HL-60 (cell line): ENCODE measurements around the gene TMEM106C.

Experiments
- DNase-seq, 2 experiments: peaks; one replicate each; pipeline ENCODE4 v3.0.0-alpha.2; 2010 to 2020; ENCODE audit warnings: low read depth in 1 of 2, low spot score in 1 of 2
- H3K27ac ChIP-seq: fragments of 250-450 bp; sonication (Bioruptor Pico); replicated peaks from 2 replicates; pipeline ENCODE4 v1.5.1; 2020; ENCODE audit warnings: mild to moderate bottlenecking, moderate library complexity
- H3K27me3 ChIP-seq: fragments of 250-450 bp; sonication (Bioruptor Pico); 2 replicates; pipeline ENCODE4 v1.5.1; 2021; ENCODE audit warnings: mild to moderate bottlenecking, moderate library complexity; ENCODE audit not compliant: insufficient read depth, poor library complexity, severe bottlenecking
- H3K4me3 ChIP-seq: replicated peaks from 2 replicates; pipeline ENCODE4 v1.5.1; 2011; ENCODE audit warnings: mild to moderate bottlenecking, control low read depth, low read length; ENCODE audit not compliant: insufficient read depth
- CTCF ChIP-seq: IDR thresholded peaks from one replicate; pipeline ENCODE4 v1.5.1; 2011; ENCODE audit warnings: low read length, control low read depth, inconsistent platforms; ENCODE audit not compliant: insufficient read depth
- GABPA ChIP-seq: IDR thresholded peaks from 2 replicates; pipeline ENCODE4 v1.6.1; 2012; ENCODE audit warnings: low read depth
- POLR2AphosphoS5 ChIP-seq: IDR thresholded peaks from 2 replicates; pipeline ENCODE4 v1.6.1; 2012; ENCODE audit warnings: low read depth
- SPI1 ChIP-seq: IDR thresholded peaks from 2 replicates; pipeline ENCODE4 v1.6.1; 2012; ENCODE audit warnings: low read depth, mild to moderate bottlenecking, borderline replicate concordance
- TF ChIP-seq, protein P1 (sequence below): IDR thresholded peaks from 2 replicates; pipeline ENCODE4 v1.6.1; 2012; ENCODE audit warnings: low read depth; ENCODE audit not compliant: insufficient replicate concordance

The TMEM106C gene

DNA sequence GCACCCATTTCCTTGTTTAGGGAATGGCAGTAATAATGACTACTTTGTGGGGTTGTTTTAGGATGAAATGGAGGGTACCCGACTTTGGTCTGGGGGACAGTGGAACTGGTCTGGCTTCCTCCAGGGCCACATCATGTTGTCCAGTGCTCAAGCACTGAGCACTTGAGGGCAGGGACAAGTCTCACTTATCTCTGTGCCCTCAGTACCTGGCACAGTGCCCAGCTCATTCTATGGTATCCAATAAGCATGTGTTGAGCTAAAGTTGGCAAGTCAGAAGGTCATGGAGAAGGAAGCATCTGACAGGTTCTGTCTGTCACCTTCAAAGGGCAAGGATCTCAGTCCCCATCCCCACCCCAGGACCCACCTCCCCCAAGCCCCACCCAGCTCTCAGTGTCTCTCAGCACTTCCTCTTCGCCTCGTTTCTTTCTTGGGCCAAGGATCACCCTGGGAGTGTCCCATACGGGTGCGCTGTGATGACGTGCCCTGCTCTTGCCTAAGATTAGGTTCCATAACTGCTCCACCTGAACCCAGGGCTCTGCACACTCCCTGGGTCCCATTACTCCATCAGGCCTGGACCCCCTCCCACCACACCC lies 24.3 kb upstream of the TMEM106C start:
- no peak for DNase-seq
- Histone ChIP-seq H3K27ac (no peak overlapping the region), H3K4me3 (no peak overlapping the region), H3K27me3 (no peaks in the 10 kb centered on the region)
- no peak for TF ChIP-seq SPI1

GRCh38 chr12:47940773-47941474 lies 22.5 kb upstream of the TMEM106C start:
- no peak overlapping the region for H3K4me3 ChIP-seq
- H3K27ac ChIP-seq, result no peak overlapping the region
- DNase-seq, result no peak
- H3K27me3 ChIP-seq, result no peaks in the 10 kb centered on the region
- TF ChIP-seq GABPA, result no peak
- no peak for TF ChIP-seq CTCF
- no peak for TF ChIP-seq POLR2AphosphoS5
- TF ChIP-seq, protein P1, sequence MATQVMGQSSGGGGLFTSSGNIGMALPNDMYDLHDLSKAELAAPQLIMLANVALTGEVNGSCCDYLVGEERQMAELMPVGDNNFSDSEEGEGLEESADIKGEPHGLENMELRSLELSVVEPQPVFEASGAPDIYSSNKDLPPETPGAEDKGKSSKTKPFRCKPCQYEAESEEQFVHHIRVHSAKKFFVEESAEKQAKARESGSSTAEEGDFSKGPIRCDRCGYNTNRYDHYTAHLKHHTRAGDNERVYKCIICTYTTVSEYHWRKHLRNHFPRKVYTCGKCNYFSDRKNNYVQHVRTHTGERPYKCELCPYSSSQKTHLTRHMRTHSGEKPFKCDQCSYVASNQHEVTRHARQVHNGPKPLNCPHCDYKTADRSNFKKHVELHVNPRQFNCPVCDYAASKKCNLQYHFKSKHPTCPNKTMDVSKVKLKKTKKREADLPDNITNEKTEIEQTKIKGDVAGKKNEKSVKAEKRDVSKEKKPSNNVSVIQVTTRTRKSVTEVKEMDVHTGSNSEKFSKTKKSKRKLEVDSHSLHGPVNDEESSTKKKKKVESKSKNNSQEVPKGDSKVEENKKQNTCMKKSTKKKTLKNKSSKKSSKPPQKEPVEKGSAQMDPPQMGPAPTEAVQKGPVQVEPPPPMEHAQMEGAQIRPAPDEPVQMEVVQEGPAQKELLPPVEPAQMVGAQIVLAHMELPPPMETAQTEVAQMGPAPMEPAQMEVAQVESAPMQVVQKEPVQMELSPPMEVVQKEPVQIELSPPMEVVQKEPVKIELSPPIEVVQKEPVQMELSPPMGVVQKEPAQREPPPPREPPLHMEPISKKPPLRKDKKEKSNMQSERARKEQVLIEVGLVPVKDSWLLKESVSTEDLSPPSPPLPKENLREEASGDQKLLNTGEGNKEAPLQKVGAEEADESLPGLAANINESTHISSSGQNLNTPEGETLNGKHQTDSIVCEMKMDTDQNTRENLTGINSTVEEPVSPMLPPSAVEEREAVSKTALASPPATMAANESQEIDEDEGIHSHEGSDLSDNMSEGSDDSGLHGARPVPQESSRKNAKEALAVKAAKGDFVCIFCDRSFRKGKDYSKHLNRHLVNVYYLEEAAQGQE, result no peak
- TF ChIP-seq SPI1, result no peak

DNA sequence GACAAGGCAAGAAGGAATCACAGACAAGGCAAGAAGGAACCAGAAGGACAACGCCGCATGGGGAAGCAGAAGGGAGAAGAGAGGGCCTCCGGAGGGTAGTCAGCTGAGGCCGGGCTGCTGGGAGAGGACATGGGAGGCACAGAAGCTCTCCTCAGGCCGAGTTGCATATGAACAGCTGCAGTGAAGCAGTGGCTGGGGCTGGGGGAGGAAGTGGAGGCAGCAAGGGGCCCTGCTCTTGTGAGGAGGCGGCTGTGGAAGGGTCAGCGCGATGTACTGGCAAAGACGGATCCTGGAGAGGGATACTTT lies 22.0 kb upstream of the TMEM106C start:
- H3K27ac ChIP-seq, result no peak overlapping the region
- H3K4me3 ChIP-seq, result no peak overlapping the region
- no peaks in the 10 kb centered on the region for H3K27me3 ChIP-seq
- peak in 1 of 2 experiments; percentile 72 for DNase-seq
- no peak for TF ChIP-seq CTCF
- TF ChIP-seq SPI1, result peak; percentile 54; the same call in 1 of the 2 replicates
- no peak for TF ChIP-seq GABPA
- TF ChIP-seq POLR2AphosphoS5, result no peak

DNA sequence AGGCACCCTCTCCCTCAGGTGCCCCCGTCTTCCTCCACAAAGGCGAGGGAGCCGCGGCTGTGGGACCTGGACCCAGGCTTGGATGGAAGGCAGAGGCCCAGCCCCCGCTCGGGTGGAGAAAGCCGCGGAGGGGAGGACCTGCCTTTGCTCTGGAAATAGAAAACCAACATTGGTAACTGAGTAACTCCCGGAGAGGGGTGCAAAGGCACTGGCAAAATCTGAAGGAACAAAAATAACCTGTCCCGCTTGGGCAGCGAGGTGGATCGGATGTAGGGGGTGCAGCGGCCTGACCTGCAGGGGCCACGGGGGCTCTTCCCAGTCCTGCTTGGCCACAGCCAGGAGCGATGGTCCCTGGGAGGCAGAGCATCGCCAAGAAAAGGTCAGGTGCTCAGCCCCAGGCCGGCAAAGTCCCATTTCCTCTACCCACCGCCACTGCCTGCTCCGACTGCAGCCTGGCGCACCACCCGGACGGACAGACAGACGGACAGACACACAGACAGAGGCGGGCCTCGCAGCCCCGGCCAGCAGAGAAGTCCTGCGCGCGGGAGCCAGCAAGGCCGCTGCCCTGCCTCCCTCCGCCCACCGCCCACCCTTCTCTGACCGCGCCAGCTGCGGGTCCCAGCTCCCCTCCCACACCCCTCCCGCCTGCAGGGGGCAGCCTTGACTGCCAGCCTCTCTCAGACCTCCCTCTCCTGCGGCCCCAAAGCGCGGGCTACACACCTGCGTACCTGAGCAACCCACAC lies 21.4 kb upstream of the TMEM106C start:
- DNase-seq, result no peak
- TF ChIP-seq SPI1, result no peak
- no peak for TF ChIP-seq GABPA
- TF ChIP-seq POLR2AphosphoS5, result no peak
- peak; percentile 0 for TF ChIP-seq CTCF
- TF ChIP-seq, protein P1, result no peak
- no peak overlapping the region for H3K27ac ChIP-seq
- H3K27me3 ChIP-seq, result no peaks in the 10 kb centered on the region
- H3K4me3 ChIP-seq, result no peak overlapping the region
